Limb (tissue), 2 donors: ENCODE measurements around the gene MYO1H.

Source experiments
- DNase-seq, 2 donors: peaks; one replicate each; pipeline ENCODE4 v3.0.0-alpha.2; 2016; ENCODE audit errors: extremely low spot score in 2 of 2

Gene MYO1H

DNA sequence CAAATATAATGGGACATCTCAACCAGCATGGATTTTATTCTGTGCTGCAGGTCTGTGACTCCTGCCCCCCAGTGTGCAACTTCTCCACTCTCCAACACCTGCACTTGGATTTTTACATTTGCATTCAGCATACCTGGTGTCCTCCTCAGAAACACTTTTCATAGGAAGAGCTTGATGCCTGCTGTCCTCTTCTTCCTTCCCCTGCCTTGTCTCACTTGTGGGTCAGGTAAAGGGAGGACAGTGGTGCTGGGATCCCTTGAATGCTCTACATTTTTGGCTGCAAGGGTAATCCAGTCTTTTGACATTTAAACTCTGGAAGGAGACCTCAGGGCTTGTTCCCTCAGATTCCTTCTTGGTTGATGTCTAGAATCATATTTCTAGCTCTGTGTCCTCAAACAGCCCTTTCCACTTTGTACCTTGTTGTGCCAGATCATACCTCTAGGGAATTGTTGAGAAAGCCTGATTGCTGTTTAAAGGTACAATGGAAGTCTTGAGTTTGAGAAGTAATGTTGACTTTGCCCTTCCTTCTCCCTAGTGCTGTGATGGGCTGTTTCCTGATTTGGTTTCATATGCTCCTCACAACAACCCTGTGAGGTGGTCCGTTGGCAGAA lies 142.4 kb downstream of the MYO1H start:
- DNase-seq = no peak

DNA sequence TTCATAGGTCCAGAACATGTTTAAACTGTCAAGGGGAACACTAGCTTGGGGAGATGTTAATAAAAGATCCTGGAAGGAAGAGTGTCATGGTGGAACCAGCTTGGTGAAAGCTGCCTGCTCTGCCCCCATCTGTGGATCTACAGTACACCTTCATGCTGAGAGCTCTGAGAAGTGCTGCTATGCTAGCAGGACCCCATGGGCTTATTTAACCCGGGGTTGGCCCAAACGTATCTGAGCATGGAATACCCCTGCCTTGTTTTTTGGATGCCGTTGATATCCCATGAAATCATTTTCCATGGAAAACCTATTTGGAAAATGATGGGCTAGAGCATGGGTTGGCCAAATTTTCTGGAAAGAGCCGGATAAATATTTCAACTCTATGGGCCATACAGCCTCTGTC lies 144.0 kb downstream of the MYO1H start:
- no peak for DNase-seq

DNA sequence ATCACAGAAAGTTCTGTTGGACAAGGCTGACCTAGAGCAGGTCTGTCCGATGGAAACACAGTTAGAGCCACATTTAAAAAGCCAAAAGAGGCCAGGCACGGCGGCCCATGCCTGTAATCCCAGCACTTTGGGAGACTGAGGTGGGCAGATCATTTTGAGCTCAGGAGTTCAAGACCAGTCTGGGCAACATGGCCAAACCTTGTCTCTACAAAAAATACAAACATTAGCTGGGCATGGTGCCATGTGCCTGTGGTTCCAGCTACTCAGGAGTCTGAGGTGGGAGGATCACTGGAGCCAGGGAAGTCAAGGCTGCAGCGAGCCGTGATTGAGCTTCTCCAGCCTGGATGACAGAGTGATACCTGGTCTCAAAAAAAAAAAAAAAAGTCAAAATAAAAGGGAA lies 144.7 kb downstream of the MYO1H start:
- DNase-seq = no peak

DNA sequence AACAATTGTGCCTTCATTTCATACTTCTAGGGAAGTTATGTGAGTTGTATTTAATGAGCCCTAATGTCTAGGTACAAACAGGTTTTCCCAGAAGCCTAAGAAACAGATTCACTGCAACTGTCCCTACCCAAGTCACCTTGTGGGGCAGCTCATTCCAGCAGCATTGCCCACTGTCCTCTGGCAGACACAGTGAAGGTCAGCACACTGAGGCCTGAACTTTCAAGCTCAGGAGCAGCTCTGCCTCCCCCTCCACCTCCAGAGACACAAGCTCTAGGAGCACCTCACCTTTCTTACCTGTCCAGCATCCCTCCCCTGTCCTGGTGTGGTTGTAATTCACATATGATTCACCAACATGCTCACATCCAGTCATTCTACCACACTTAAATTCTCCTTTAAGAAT lies 145.4 kb downstream of the MYO1H start:
- no peak for DNase-seq

DNA sequence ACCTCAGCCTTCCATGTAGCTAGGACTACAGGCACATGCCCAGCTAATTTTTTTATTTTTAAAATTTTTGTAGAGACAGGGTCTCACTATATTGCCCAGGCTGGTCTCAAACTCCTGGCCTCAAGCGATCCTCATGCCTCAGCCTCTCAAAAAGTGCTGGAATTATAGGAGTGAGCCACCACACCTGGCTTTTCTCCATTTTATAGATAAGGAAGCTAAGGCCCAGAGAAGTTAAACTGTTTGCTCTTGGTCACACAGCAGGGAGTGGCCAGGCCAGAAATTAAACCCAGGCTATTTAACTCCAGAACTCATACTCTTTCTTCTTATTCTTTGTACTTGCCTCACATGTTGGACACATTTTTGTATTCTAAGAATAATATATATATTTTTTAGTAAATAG lies 146.2 kb downstream of the MYO1H start:
- DNase-seq = no peak

DNA sequence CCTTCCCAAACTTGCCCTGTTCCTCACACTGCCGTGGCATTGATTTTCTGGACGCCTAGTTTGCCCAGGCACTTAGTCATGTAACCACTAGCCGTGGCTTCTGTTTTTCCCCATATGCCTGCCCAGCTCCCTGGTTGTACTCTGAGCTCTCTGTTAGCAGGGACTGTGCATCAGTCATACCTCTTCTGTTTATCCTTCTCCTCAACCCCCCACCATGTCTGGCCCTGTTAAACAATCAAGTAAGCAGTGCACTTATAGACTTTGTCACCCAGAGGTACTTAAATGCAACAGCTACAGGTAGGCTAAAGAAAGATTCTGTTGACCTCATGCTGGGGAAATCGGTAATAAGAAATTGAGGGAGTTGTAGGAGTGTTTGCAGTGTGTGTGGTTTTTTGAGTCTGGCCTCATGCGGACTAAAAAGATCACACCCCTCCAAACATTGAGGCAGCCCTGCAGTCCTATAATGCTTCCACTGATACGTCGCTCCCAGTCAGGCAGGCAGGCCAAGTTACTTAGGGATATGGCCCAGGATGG lies 146.7 kb downstream of the MYO1H start:
- DNase-seq = no peak

DNA sequence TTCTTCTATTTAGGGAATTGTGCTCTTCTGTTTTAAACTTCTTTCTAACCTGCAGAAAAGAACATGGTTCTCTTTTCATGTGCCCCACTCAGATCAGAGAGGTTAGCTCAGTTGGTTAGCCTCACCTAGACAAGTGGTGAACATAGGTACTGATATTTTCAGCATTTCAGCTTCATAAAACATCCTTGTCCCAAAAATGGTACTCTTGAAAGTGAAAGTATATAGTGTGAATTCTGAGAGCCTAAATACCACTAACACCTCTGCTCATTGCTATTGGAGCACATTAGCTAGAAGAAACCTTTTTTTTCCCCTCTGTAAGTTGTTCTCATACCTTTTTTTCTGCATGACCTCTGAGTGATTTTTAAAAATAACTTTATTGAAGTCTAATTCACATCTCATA lies 147.3 kb downstream of the MYO1H start:
- no peak for DNase-seq

DNA sequence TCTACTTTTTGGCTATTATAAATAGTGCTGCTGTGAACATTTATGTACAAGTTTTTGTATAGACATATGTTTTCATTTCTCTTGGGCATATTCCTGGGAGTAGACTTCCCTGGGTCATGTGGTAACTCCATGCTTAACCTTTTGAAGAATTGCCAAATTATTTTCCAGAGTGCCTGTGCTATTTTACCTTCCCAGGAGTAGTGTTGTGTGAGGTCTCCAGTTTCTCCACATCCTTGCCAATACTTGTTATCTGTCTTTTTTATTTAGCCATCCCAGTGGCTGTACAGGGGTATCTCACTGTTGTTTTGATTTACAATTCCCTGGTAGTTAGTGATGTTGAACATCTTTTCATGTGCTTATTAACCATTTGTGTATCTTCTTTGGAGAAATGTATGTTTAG lies 148.6 kb downstream of the MYO1H start:
- DNase-seq = no peak

DNA sequence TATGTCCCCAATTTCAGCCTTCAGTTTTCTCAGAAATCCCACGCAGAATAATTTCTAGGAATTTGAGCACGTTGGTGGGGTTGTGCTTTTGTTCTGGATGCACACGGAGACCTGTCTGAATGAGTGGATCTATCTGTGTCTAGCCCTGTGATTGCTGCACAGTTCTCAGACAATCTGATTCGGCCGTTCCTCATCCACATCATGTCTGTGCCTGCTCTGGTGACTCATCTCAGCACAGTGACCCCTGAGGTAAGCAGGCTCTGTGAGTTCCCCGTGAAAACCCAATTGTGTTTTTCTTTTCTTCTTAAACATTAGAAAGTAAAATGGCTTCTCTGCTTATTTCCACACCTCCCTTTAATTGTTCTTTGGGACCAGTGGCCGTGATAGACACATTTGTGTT lies 150.0 kb downstream of the MYO1H start:
- DNase-seq = no peak
